Activated naive CD4-positive, alpha-beta T cell treated with anti-CD3 and anti-CD28 coated beads, Interleukin-2, amount 50 U/mL, for 24 hours (primary cell): ENCODE measurements around the gene VPS35L.
"Not testable (repeated sequence)": the region's sequence is repeated elsewhere in the genome, so short reads cannot be mapped to it uniquely, and the experiment has no call there.

Source experiments
- H3K27ac Mint-ChIP-seq: one replicate; pipeline ENCODE4 v1.8.0; 2021; ENCODE audit warnings: mild to moderate bottlenecking, mixed read lengths
- H3K27me3 Mint-ChIP-seq: one replicate; pipeline ENCODE4 v1.8.0; 2021; ENCODE audit warnings: mixed read lengths
- H3K36me3 Mint-ChIP-seq: one replicate; pipeline ENCODE4 v1.8.0; 2021; ENCODE audit warnings: mixed read lengths
- H3K4me1 Mint-ChIP-seq: one replicate; pipeline ENCODE4 v1.8.0; 2021; ENCODE audit warnings: mixed read lengths
- H3K4me3 Mint-ChIP-seq: one replicate; pipeline ENCODE4 v1.8.0; 2021; ENCODE audit warnings: mild to moderate bottlenecking, mixed read lengths
- H3K9me3 Mint-ChIP-seq: one replicate; pipeline ENCODE4 v1.8.0; 2021; ENCODE audit warnings: mixed read lengths

Gene VPS35L

GRCh38 chr16:19715566-19715965, 160.1 kb downstream of the VPS35L start:
- Mint-ChIP-seq H3K27ac (no peak overlapping the region), H3K9me3 (no peaks in the 10 kb centered on the region), H3K27me3 (no peaks in the 10 kb centered on the region), H3K4me3 (no peak overlapping the region), H3K4me1 (peaks cover 41% of the 10 kb centered on the region), H3K36me3 (peaks cover 10% of the 10 kb centered on the region)

- peaks cover 43% of the 10 kb centered on the region for H3K4me1 Mint-ChIP-seq
- H3K27ac Mint-ChIP-seq: peak overlapping the region; percentile 0
- H3K27me3 Mint-ChIP-seq: no peaks in the 10 kb centered on the region
- peaks cover 10% of the 10 kb centered on the region for H3K36me3 Mint-ChIP-seq
- no peaks in the 10 kb centered on the region for H3K9me3 Mint-ChIP-seq
- peak overlapping the region; percentile 95 for H3K4me3 Mint-ChIP-seq
Observed at GRCh38 chr16:19716183-19716582, 160.7 kb downstream of the VPS35L start.

GRCh38 chr16:19716728-19717127, 161.2 kb downstream of the VPS35L start:
- not testable (repeated sequence) for H3K27me3 Mint-ChIP-seq, H3K9me3 Mint-ChIP-seq
- H3K4me1 Mint-ChIP-seq: peaks cover 41% of the 10 kb centered on the region
- H3K27ac Mint-ChIP-seq: peak overlapping the region; percentile 0
- peak overlapping the region; percentile 95 for H3K4me3 Mint-ChIP-seq
- H3K36me3 Mint-ChIP-seq: peaks cover 10% of the 10 kb centered on the region

GRCh38 chr16:19717314-19717713, 161.8 kb downstream of the VPS35L start:
- H3K27ac Mint-ChIP-seq: peak overlapping the region; percentile 91
- H3K4me3 Mint-ChIP-seq: peak overlapping the region; percentile 95
- peaks cover 10% of the 10 kb centered on the region for H3K36me3 Mint-ChIP-seq
- no peaks in the 10 kb centered on the region for H3K9me3 Mint-ChIP-seq
- H3K4me1 Mint-ChIP-seq: peaks cover 38% of the 10 kb centered on the region
- no peaks in the 10 kb centered on the region for H3K27me3 Mint-ChIP-seq

GRCh38 chr16:19717741-19718623, 162.5 kb downstream of the VPS35L start, which contains the start of the genes IQCK and KNOP1:
TSS of gene IQCK (plus strand) at chr16:19718271. CDS start at chr16:19718307, 36 bp downstream.
TSS of gene KNOP1 (minus strand) at chr16:19718227. CDS start at chr16:19715035, 3,192 bp downstream.
- H3K4me1 Mint-ChIP-seq: peaks cover 38% of the 10 kb centered on the region
- peak within 1 kb of the TSS; percentile 91 for H3K27ac Mint-ChIP-seq
- H3K9me3 Mint-ChIP-seq: no peaks in the 10 kb centered on the region
- peaks cover 10% of the 10 kb centered on the region for H3K36me3 Mint-ChIP-seq
- H3K4me3 Mint-ChIP-seq: peak within 1 kb of the TSS; percentile 95
- no peaks in the 10 kb centered on the region for H3K27me3 Mint-ChIP-seq

GRCh38 chr16:19718624-19718965, 163.1 kb downstream of the VPS35L start:
- no peaks in the 10 kb centered on the region for H3K27me3 Mint-ChIP-seq
- H3K9me3 Mint-ChIP-seq: no peaks in the 10 kb centered on the region
- H3K4me1 Mint-ChIP-seq: peaks cover 38% of the 10 kb centered on the region
- H3K27ac Mint-ChIP-seq: no peak overlapping the region
- H3K36me3 Mint-ChIP-seq: peaks cover 10% of the 10 kb centered on the region
- H3K4me3 Mint-ChIP-seq: peak overlapping the region; percentile 95

- peaks cover 8% of the 10 kb centered on the region for H3K4me1 Mint-ChIP-seq
- H3K4me3 Mint-ChIP-seq: no peak overlapping the region
- H3K36me3 Mint-ChIP-seq: no peaks in the 10 kb centered on the region
- H3K9me3 Mint-ChIP-seq: no peaks in the 10 kb centered on the region
- H3K27me3 Mint-ChIP-seq: no peaks in the 10 kb centered on the region
- no peak overlapping the region for H3K27ac Mint-ChIP-seq
Observed at GRCh38 chr16:19722269-19722952, 166.9 kb downstream of the VPS35L start.

- H3K27me3 Mint-ChIP-seq: no peaks in the 10 kb centered on the region
- no peaks in the 10 kb centered on the region for H3K9me3 Mint-ChIP-seq
- H3K4me1 Mint-ChIP-seq: peaks cover 8% of the 10 kb centered on the region
- H3K27ac Mint-ChIP-seq: no peak overlapping the region
- H3K4me3 Mint-ChIP-seq: no peak overlapping the region
- no peaks in the 10 kb centered on the region for H3K36me3 Mint-ChIP-seq
Observed at GRCh38 chr16:19722981-19723380, 167.5 kb downstream of the VPS35L start.

GRCh38 chr16:19728636-19728965, 173.1 kb downstream of the VPS35L start:
- no peaks in the 10 kb centered on the region for H3K27me3 Mint-ChIP-seq
- no peaks in the 10 kb centered on the region for H3K36me3 Mint-ChIP-seq
- no peak overlapping the region for H3K4me3 Mint-ChIP-seq
- no peak overlapping the region for H3K27ac Mint-ChIP-seq
- H3K9me3 Mint-ChIP-seq: no peaks in the 10 kb centered on the region
- no peaks in the 10 kb centered on the region for H3K4me1 Mint-ChIP-seq

- Mint-ChIP-seq H3K9me3 (no peaks in the 10 kb centered on the region), H3K4me3 (no peak overlapping the region), H3K27me3 (no peaks in the 10 kb centered on the region), H3K27ac (no peak overlapping the region), H3K4me1 (no peaks in the 10 kb centered on the region), H3K36me3 (peaks cover 6% of the 10 kb centered on the region)
Observed at GRCh38 chr16:19733551-19733950, 178.0 kb downstream of the VPS35L start.

GRCh38 chr16:19735074-19735867, 179.8 kb downstream of the VPS35L start:
- no peak overlapping the region for H3K27ac Mint-ChIP-seq
- H3K27me3 Mint-ChIP-seq: no peaks in the 10 kb centered on the region
- H3K36me3 Mint-ChIP-seq: peaks cover 7% of the 10 kb centered on the region
- no peak overlapping the region for H3K4me3 Mint-ChIP-seq
- no peaks in the 10 kb centered on the region for H3K9me3 Mint-ChIP-seq
- H3K4me1 Mint-ChIP-seq: no peaks in the 10 kb centered on the region

- Mint-ChIP-seq H3K4me1 (no peaks in the 10 kb centered on the region), H3K36me3 (peaks cover 7% of the 10 kb centered on the region), H3K27me3 (no peaks in the 10 kb centered on the region), H3K9me3 (no peaks in the 10 kb centered on the region), H3K27ac (no peak overlapping the region), H3K4me3 (no peak overlapping the region)
Observed at GRCh38 chr16:19737306-19738038, 182.0 kb downstream of the VPS35L start.

GRCh38 chr16:19741354-19741753, 185.9 kb downstream of the VPS35L start:
- peaks cover 7% of the 10 kb centered on the region for H3K36me3 Mint-ChIP-seq
- H3K27me3 Mint-ChIP-seq: no peaks in the 10 kb centered on the region
- no peaks in the 10 kb centered on the region for H3K4me1 Mint-ChIP-seq
- no peaks in the 10 kb centered on the region for H3K9me3 Mint-ChIP-seq
- no peak overlapping the region for H3K4me3 Mint-ChIP-seq
- no peak overlapping the region for H3K27ac Mint-ChIP-seq

- H3K27me3 Mint-ChIP-seq: no peaks in the 10 kb centered on the region
- H3K36me3 Mint-ChIP-seq: peaks cover 2% of the 10 kb centered on the region
- H3K4me3 Mint-ChIP-seq: no peak overlapping the region
- no peaks in the 10 kb centered on the region for H3K9me3 Mint-ChIP-seq
- H3K27ac Mint-ChIP-seq: no peak overlapping the region
- no peaks in the 10 kb centered on the region for H3K4me1 Mint-ChIP-seq
Observed at GRCh38 chr16:19743816-19744159, 188.3 kb downstream of the VPS35L start.

GRCh38 chr16:19744670-19745069, 189.2 kb downstream of the VPS35L start:
- Mint-ChIP-seq H3K27me3 (no peaks in the 10 kb centered on the region), H3K4me1 (no peaks in the 10 kb centered on the region), H3K9me3 (no peaks in the 10 kb centered on the region), H3K27ac (no peak overlapping the region), H3K4me3 (no peak overlapping the region), H3K36me3 (peaks cover 2% of the 10 kb centered on the region)
